Left ventricle myocardium inferior (tissue), 1 donor: ENCODE measurements around the gene LRRFIP2. TPM values are rescaled to one million over a fixed set of nuclear protein-coding genes. Genes with fewer than 3 reads are reported as not detected.

Source experiments
- DNase-seq: peaks from one replicate; pipeline ENCODE4 v3.0.0-alpha.2; 2020
- H3K27ac ChIP-seq: fragments of 200-600 bp; replicated peaks from 2 replicates; pipeline ENCODE4 v1.8.0; 2021
- H3K27me3 ChIP-seq: fragments of 200-600 bp; 2 replicates; pipeline ENCODE4 v1.8.0; 2021; ENCODE audit warnings: low read depth
- H3K36me3 ChIP-seq: fragments of 200-600 bp; 2 replicates; pipeline ENCODE4 v1.8.0; 2021
- H3K4me1 ChIP-seq: fragments of 200-600 bp; 2 replicates; pipeline ENCODE4 v1.8.0; 2021
- H3K4me3 ChIP-seq: fragments of 200-600 bp; 2 replicates; pipeline ENCODE4 v1.8.0; 2021; ENCODE audit warnings: mild to moderate bottlenecking, moderate library complexity
- H3K9me3 ChIP-seq: fragments of 200-600 bp; replicated peaks from 2 replicates; pipeline ENCODE4 v1.8.0; 2021
- CTCF ChIP-seq: fragments of 200-600 bp; IDR thresholded peaks from 2 replicates; pipeline ENCODE4 v1.8.0; 2021; ENCODE audit warnings: antibody characterized with exemption, mild to moderate bottlenecking, borderline replicate concordance
- intact Hi-C: fragments of 100-400 bp; cut with micrococcal nuclease; formaldehyde crosslinking; loops from one replicate; pipeline ENCODE4 v1.11.0; 2022
- total RNA-seq: library from RNA; stranded (reverse); fragmentation: NEBNext Ultra II Directional; extraction: Animal tissue kit (Norgen Biotek cat#: 25700); gene quantifications from one replicate; pipeline ENCODE4 v1.2.1, GENCODE V29; 2021
- donor health status: DM: no; HTN: yes; CAD: no; lungs with severe emphysema.

LRRFIP2 gene
- total RNA-seq, 1 donor from 2014 or later = 155 TPM

GRCh38 chr3:37026851-37027250 lies 147.5 kb downstream of the LRRFIP2 start:
- no peak for TF ChIP-seq CTCF
- DNase-seq = no peak
- no peaks in the 10 kb centered on the region for H3K9me3 ChIP-seq
- intact Hi-C loops = no loop called here
- H3K27me3 ChIP-seq = no peaks in the 10 kb centered on the region
- H3K36me3 ChIP-seq = peaks cover 49% of the 10 kb centered on the region
- H3K4me1 ChIP-seq = peaks cover 84% of the 10 kb centered on the region
- peak overlapping the region; percentile 85 for H3K27ac ChIP-seq
- no peak overlapping the region for H3K4me3 ChIP-seq

DNA sequence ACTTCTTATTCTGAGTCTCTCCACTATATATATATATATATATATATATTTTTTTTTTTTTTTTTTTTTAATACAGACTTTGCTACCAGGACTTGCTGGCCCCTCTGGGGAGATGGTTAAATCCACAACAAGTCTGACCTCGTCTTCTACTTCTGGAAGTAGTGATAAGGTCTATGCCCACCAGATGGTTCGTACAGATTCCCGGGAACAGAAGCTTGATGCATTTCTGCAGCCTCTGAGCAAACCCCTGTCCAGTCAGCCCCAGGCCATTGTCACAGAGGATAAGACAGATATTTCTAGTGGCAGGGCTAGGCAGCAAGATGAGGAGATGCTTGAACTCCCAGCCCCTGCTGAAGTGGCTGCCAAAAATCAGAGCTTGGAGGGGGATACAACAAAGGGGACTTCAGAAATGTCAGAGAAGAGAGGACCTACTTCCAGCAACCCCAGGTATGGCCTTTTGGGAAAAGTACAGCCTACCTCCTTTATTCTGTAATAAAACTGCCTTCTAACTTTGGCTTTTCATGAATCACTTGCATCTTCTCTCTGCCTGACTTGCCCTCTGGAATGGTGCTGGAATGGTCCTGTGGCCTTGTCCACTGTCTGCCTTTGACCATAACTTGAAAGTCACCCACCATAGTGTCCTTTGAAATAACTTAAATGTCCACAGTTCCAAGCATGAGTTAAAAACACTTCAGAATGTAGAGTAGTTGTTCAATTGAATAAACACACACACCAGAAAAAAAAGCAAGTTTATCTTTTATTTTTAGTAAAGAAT lies 148.6 kb downstream of the LRRFIP2 start:
- intact Hi-C loops = no loop called here
- peak overlapping the region; percentile 85 for H3K27ac ChIP-seq

DNA sequence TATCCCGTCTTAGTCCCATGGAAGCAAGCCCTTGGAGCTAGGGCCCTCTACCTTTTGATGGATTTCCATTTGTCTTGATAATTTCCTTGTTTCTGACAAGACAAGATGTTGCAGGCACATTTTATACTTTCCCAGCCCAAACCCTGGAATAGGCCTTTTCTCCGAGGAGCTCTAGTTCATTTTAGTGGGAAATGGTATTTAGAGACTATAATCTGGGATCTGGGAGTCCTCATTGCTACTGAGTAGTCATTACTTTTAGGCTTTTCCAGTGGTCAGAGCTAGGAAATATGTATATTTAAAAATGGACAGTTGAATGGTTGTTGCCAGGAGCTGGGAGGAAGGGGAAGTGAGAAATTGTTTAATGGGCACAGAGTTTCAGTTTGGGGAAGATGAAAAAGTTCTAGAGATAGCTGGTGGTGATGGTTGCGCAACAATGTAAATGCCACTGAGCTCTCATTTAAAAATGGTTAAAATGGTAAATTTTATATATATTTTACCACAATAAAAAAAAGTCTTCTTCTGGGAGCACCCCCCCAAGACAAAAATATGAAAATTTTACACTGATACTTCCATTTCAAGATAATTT lies 149.5 kb downstream of the LRRFIP2 start:
- Histone ChIP-seq H3K4me3 (no peak overlapping the region), H3K27me3 (no peaks in the 10 kb centered on the region), H3K27ac (peak overlapping the region; percentile 85), H3K4me1 (peaks cover 65% of the 10 kb centered on the region), H3K36me3 (peaks cover 66% of the 10 kb centered on the region), H3K9me3 (no peaks in the 10 kb centered on the region)
- no peak for DNase-seq
- intact Hi-C loops = loop anchor here (5.0 kb wide), 1 partner anchor 187 kb away; no protein-coding TSS in a partner anchor
- TF ChIP-seq CTCF = no peak

More for the DNA sequence above, 148.6 kb downstream of the LRRFIP2 start:
- H3K4me1 ChIP-seq = peaks cover 73% of the 10 kb centered on the region
- H3K27me3 ChIP-seq = no peaks in the 10 kb centered on the region
- no peaks in the 10 kb centered on the region for H3K9me3 ChIP-seq
- H3K36me3 ChIP-seq = peaks cover 58% of the 10 kb centered on the region
- no peak overlapping the region for H3K4me3 ChIP-seq
- TF ChIP-seq CTCF = no peak
- no peak for DNase-seq

- Histone ChIP-seq H3K4me3 (no peak overlapping the region), H3K27me3 (no peaks in the 10 kb centered on the region), H3K36me3 (peaks cover 74% of the 10 kb centered on the region), H3K4me1 (peaks cover 57% of the 10 kb centered on the region), H3K27ac (peak overlapping the region; percentile 85), H3K9me3 (no peaks in the 10 kb centered on the region)
- peak; percentile 62 for TF ChIP-seq CTCF
- no peak for DNase-seq
- intact Hi-C loops = loop anchor here (5.0 kb wide), 1 partner anchor 188 kb away; no protein-coding TSS in a partner anchor
Measured at GRCh38 chr3:37024092-37024491, 150.3 kb downstream of the LRRFIP2 start.

GRCh38 chr3:37017683-37018082 lies 156.7 kb downstream of the LRRFIP2 start:
- peak overlapping the region; percentile 83 for H3K27ac ChIP-seq
- H3K4me1 ChIP-seq = peaks cover 40% of the 10 kb centered on the region
- intact Hi-C loops = no loop called here
- DNase-seq = no peak
- no peak overlapping the region for H3K4me3 ChIP-seq
- no peak for TF ChIP-seq CTCF
- no peaks in the 10 kb centered on the region for H3K27me3 ChIP-seq
- no peaks in the 10 kb centered on the region for H3K9me3 ChIP-seq
- peaks cover 87% of the 10 kb centered on the region for H3K36me3 ChIP-seq
